LNCaP clone FGC (cell line): ENCODE results near the gene EXO1.

Source experiments
- DNase-seq: peaks from one replicate; pipeline ENCODE4 v3.0.0-alpha.2; 2011; ENCODE audit warnings: low read depth
- H3K4me3 ChIP-seq: 2 replicates; pipeline ENCODE4 v1.5.1; 2011; ENCODE audit warnings: mild to moderate bottlenecking, low read depth, low read length, control low read depth
- TF ChIP-seq, protein P1 (sequence below): IDR thresholded peaks from 2 replicates; pipeline ENCODE4 v1.5.1; 2012; ENCODE audit warnings: mild to moderate bottlenecking; ENCODE audit not compliant: control insufficient read depth, insufficient read depth; ENCODE audit errors: extremely low read depth

Gene EXO1

DNA sequence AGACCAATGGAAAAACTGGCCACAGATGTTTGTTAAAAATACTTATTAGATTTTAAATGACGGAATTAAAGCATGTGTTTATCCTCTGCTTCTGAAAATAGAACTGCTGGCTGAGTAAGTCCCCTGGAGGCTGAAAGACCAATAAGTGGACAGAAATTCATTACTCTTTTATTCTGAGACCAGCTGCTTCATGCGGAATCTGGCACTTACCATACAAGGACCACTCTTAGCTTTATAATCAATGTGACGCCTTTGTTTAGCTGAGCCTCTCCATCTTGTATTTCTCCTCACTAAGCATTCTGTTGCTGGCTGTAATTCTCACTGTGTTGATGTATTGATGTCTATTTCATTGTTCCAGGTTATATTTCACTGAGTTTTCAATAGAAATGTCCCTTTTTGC lies 6.3 kb upstream of the EXO1 start:
- TF ChIP-seq, protein P1, sequence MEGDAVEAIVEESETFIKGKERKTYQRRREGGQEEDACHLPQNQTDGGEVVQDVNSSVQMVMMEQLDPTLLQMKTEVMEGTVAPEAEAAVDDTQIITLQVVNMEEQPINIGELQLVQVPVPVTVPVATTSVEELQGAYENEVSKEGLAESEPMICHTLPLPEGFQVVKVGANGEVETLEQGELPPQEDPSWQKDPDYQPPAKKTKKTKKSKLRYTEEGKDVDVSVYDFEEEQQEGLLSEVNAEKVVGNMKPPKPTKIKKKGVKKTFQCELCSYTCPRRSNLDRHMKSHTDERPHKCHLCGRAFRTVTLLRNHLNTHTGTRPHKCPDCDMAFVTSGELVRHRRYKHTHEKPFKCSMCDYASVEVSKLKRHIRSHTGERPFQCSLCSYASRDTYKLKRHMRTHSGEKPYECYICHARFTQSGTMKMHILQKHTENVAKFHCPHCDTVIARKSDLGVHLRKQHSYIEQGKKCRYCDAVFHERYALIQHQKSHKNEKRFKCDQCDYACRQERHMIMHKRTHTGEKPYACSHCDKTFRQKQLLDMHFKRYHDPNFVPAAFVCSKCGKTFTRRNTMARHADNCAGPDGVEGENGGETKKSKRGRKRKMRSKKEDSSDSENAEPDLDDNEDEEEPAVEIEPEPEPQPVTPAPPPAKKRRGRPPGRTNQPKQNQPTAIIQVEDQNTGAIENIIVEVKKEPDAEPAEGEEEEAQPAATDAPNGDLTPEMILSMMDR: no peak
- no peak overlapping the region for H3K4me3 ChIP-seq
- DNase-seq: no peak

GRCh38 chr1:241842565-241842964 lies 5.4 kb upstream of the EXO1 start:
- TF ChIP-seq, protein P1: no peak
- no peak for DNase-seq
- H3K4me3 ChIP-seq: no peak overlapping the region

DNA sequence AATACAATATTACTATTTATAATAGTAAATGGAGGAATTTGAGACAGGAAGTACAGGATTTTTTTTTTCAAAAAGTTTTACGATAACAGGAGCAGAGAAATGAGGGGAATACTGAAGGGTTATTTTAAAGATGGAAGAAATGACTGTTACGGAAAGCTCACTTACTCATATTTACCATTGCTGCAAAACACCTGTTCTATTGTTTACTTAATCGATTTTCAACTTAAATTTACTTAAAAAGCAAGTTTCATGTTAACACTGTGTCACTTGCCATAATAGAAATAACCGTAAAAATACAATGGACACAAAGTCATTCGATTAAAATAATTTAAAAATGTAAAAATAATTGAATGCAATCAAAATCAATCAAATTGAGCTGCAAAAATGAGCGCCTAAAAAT lies 3.4 kb upstream of the EXO1 start:
- H3K4me3 ChIP-seq: no peak overlapping the region
- no peak for DNase-seq
- TF ChIP-seq, protein P1: no peak

GRCh38 chr1:241846375-241846774 lies 1.6 kb upstream of the EXO1 start:
- TF ChIP-seq, protein P1: no peak
- no peak for DNase-seq
- no peak overlapping the region for H3K4me3 ChIP-seq

- H3K4me3 ChIP-seq: peak overlapping the region; percentile 78
- no peak for DNase-seq
- TF ChIP-seq, protein P1: no peak
These were observed 1.0 kb upstream of the EXO1 start for GRCh38 chr1:241846862-241847539.

DNA sequence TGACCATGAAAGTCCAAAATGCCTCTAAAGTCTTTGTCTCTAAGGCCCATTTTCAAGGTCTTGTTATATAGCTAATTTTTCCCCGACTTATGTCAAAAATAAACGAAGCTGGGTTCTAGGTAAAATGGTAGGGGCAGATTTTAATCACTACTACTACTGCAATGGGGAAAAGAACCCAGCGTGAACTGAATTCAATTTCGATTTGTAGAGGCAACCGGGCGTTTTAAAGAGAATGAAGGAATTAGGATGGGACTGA lies 536 bp upstream of the EXO1 start:
- DNase-seq: no peak
- H3K4me3 ChIP-seq: peak overlapping the region; percentile 78
- TF ChIP-seq, protein P1: no peak

GRCh38 chr1:241848686-241849344 lies 811 bp downstream of the EXO1 start:
- TF ChIP-seq, protein P1: no peak
- H3K4me3 ChIP-seq: peak overlapping the region; percentile 78
- no peak for DNase-seq
